Gastroesophageal sphincter (tissue), 3 donors: ENCODE data around the gene WWC1.

Experiments
- CTCF ChIP-seq, 4 experiments: fragments of 200-600 bp in 2 of 4; fragments of 450-650 bp in 2 of 4; sonication (generic) in 1 of 4; IDR thresholded peaks; one replicate each; pipeline ENCODE4 v1.5.1; 2017 to 2019; ENCODE audit warnings: antibody characterized with exemption in 4 of 4, mild to moderate bottlenecking in 2 of 4, moderate library complexity in 2 of 4
- EP300 ChIP-seq: sonication (generic); formaldehyde crosslinking; IDR thresholded peaks from one replicate; pipeline ENCODE4 v1.6.1; 2017; ENCODE audit warnings: antibody characterized with exemption, mild to moderate bottlenecking
- POLR2AphosphoS5 ChIP-seq: sonication (generic); formaldehyde crosslinking; IDR thresholded peaks from one replicate; pipeline ENCODE4 v1.6.1; 2017; ENCODE audit warnings: antibody characterized with exemption

GRCh38 chr5:168303393-168304025, 12.1 kb downstream of the WWC1 start:
- TF ChIP-seq EP300: no peak
- TF ChIP-seq POLR2AphosphoS5: no peak
- no peak for TF ChIP-seq CTCF (IDR thresholded peaks at IDR 0.05)
